GM12873 (cell line): ENCODE measurements around the gene GALNS.

Source experiments
- CTCF ChIP-seq: IDR thresholded peaks from 2 replicates; pipeline ENCODE4 v1.5.1; 2012; ENCODE audit warnings: low read depth, mild to moderate bottlenecking, moderate library complexity, low read length, control low read depth; ENCODE audit not compliant: insufficient read depth; ENCODE audit errors: missing control alignments

GALNS gene

GRCh38 chr16:88819126-88819525 lies 37.6 kb downstream of the GALNS start:
- no peak for TF ChIP-seq CTCF

GRCh38 chr16:88818575-88818874 lies 38.2 kb downstream of the GALNS start:
- no peak for TF ChIP-seq CTCF

GRCh38 chr16:88817785-88818574 lies 38.8 kb downstream of the GALNS start:
- no peak for TF ChIP-seq CTCF

- TF ChIP-seq CTCF: no peak
These were observed 39.8 kb downstream of the GALNS start for GRCh38 chr16:88816736-88817535.

GRCh38 chr16:88815901-88816589 lies 40.7 kb downstream of the GALNS start:
- peak; percentile 93 for TF ChIP-seq CTCF

GRCh38 chr16:88815227-88815626 lies 41.5 kb downstream of the GALNS start:
- TF ChIP-seq CTCF: no peak

GRCh38 chr16:88814144-88814502 lies 42.6 kb downstream of the GALNS start:
- TF ChIP-seq CTCF: no peak
